ENCODE measurements around the gene SGSM2. TPM values are rescaled to one million over a fixed set of nuclear protein-coding genes. Genes with fewer than 3 reads are reported as not detected.

The SGSM2 gene
- total and polyA plus RNA-seq, 2 of the 13 experiments (the other 11 are each of a cell fraction or from before 2014, with no cell fraction given), result 30.4 to 51.3 TPM

DNA sequence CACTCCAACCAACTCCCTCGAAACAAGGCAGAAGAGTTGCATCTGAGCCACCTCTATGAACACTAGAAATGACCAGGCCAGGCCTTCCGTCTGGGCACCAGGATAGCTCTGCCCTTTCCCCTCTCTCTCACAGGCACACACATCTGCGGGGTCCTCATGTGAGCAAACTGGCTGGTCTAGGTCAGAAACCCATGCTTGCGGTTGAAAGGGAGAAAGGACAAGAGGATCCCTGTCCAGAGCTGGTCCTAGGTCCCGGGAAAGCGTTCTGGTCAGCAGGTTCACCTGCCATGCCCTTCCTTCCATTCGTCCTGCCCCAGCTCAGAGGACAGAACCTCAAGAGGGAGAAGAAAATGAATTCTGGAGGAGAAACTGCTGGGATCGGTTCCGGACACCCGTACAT is 60.9 kb downstream of the SGSM2 start:
- ChIA-PET CTCF (ENCODE audit: low intra/inter-chr PET ratio, low total read pairs) (interaction anchor here (0.6 kb wide), 1 partner anchor 533 kb away, joined by 3 read pairs; no protein-coding TSS in a partner anchor), POLR2A (interaction anchor here (1.6 to 3.0 kb wide), 6 partner anchors 13 to 403 kb away, joined by 4 to 19 read pairs (median 6); partner anchors contain the start of genes METTL16 and TSR1)
- DNase-seq (ENCODE audit: low spot score), result no peak
- FAIRE-seq, result no peak
- Histone ChIP-seq H3K27me3 (ENCODE audit: control insufficient read depth in 1 of 2, insufficient read depth in 2 of 2, low read length in 2 of 2) (no peaks in the 10 kb centered on the region; a peak in 2 of 5 replicates), H2AFZ (ENCODE audit: low read length) (no peak overlapping the region), H3K27ac (ENCODE audit: extremely low read length, insufficient read depth, low read length) (peak overlapping the region; percentile 100), H3K4me3 (replicated peaks in 1 of 3; ENCODE audit: insufficient read depth in 1 of 3, low read depth in 2 of 3, low read length in 3 of 3) (peak overlapping the region; percentile 59 to 87 (median 81)), H3K9me3 (ENCODE audit: low read length) (no peaks in the 10 kb centered on the region), H3K4me1 (ENCODE audit: insufficient read depth, low read length) (peaks cover 47% of the 10 kb centered on the region), H3K4me2 (ENCODE audit: low read depth, low read length) (peak overlapping the region; percentile 98), H3K79me2 (ENCODE audit: insufficient read depth, low read length) (peaks cover 31% of the 10 kb centered on the region), H4K20me1 (ENCODE audit: insufficient read depth, low read length) (peaks cover 27% of the 10 kb centered on the region), H3K36me3 (replicated peaks in 1 of 2; ENCODE audit: control insufficient read depth in 1 of 2, insufficient read depth in 2 of 2, low read length in 2 of 2) (no peaks in the 10 kb centered on the region), H3K9ac (ENCODE audit: insufficient read depth, low read depth, low read length) (peak overlapping the region; percentile 87)
- WGBS (ENCODE audit: low lambda C conversion rate), result 8% methylated on average over 7 of the region's 10 CpGs
- intact Hi-C loops (cut with micrococcal nuclease; ENCODE audit: unreplicated experiment), result no loop called here
- no peak for ATAC-seq
- in situ Hi-C loops (cut with HindIII; ENCODE audit: extremely low pct_ligation_motif_present, low pct_unique_long_range_greater_than_20kb), result no loop called here
- no TSS peak for BruUV-seq (replicated peaks)
- TF ChIP-seq ARHGAP35 (CRISPR knock-in tag; IDR thresholded peaks at IDR 0.05; ENCODE audit: borderline replicate concordance) (no peak), KAT7 (CRISPR knock-in tag; IDR thresholded peaks at IDR 0.05; ENCODE audit: borderline replicate concordance) (no peak), MZF1 (CRISPR knock-in tag; IDR thresholded peaks at IDR 0.05; ENCODE audit: borderline replicate concordance) (no peak), SIX4 (CRISPR knock-in tag; IDR thresholded peaks at IDR 0.05) (no peak), NCOA2 (CRISPR knock-in tag; IDR thresholded peaks at IDR 0.05) (0 out of 2 replicates have a peak, but pooled peaks have one; percentile 16), RBM22 (optimal IDR thresholded peaks at IDR 0.05; ENCODE audit: low read length) (peak; percentile 16), ZNF230 (CRISPR knock-in tag; IDR thresholded peaks at IDR 0.05) (0 out of 2 replicates have a peak, but pooled peaks have one; percentile 32), ZNF326 (CRISPR knock-in tag; IDR thresholded peaks at IDR 0.05; ENCODE audit: borderline replicate concordance) (no peak), SMAD1 (CRISPR knock-in tag; IDR thresholded peaks at IDR 0.05; ENCODE audit: borderline replicate concordance, low read depth) (0 out of 2 replicates have a peak, but pooled peaks have one; percentile 13), ZNF773 (CRISPR knock-in tag; IDR thresholded peaks at IDR 0.05; ENCODE audit: borderline replicate concordance) (no peak), TAF1 (CRISPR knock-in tag; IDR thresholded peaks at IDR 0.05) (0 out of 2 replicates have a peak, but pooled peaks have one; percentile 10), ZNF354B (CRISPR knock-in tag; IDR thresholded peaks at IDR 0.05) (0 out of 2 replicates have a peak, but pooled peaks have one; percentile 38), RXRA (CRISPR knock-in tag; IDR thresholded peaks at IDR 0.05) (0 out of 2 replicates have a peak, but pooled peaks have one; percentile 2), ZNF367 (CRISPR knock-in tag; IDR thresholded peaks at IDR 0.05; ENCODE audit: borderline replicate concordance) (no peak), ZNF562 (CRISPR knock-in tag; IDR thresholded peaks at IDR 0.05; ENCODE audit: borderline replicate concordance) (no peak), SALL1 (CRISPR knock-in tag; IDR thresholded peaks at IDR 0.05) (0 out of 2 replicates have a peak, but pooled peaks have one; percentile 34)
- TF ChIP-seq, protein P1, sequence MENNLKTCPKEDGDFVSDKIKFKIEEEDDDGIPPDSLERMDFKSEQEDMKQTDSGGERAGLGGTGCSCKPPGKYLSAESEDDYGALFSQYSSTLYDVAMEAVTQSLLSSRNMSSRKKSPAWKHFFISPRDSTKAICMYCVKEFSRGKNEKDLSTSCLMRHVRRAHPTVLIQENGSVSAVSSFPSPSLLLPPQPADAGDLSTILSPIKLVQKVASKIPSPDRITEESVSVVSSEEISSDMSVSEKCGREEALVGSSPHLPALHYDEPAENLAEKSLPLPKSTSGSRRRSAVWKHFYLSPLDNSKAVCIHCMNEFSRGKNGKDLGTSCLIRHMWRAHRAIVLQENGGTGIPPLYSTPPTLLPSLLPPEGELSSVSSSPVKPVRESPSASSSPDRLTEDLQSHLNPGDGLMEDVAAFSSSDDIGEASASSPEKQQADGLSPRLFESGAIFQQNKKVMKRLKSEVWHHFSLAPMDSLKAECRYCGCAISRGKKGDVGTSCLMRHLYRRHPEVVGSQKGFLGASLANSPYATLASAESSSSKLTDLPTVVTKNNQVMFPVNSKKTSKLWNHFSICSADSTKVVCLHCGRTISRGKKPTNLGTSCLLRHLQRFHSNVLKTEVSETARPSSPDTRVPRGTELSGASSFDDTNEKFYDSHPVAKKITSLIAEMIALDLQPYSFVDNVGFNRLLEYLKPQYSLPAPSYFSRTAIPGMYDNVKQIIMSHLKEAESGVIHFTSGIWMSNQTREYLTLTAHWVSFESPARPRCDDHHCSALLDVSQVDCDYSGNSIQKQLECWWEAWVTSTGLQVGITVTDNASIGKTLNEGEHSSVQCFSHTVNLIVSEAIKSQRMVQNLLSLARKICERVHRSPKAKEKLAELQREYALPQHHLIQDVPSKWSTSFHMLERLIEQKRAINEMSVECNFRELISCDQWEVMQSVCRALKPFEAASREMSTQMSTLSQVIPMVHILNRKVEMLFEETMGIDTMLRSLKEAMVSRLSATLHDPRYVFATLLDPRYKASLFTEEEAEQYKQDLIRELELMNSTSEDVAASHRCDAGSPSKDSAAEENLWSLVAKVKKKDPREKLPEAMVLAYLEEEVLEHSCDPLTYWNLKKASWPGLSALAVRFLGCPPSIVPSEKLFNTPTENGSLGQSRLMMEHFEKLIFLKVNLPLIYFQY (CRISPR knock-in tag; IDR thresholded peaks at IDR 0.05; ENCODE audit: borderline replicate concordance), result no peak
- TF ChIP-seq, protein P2, sequence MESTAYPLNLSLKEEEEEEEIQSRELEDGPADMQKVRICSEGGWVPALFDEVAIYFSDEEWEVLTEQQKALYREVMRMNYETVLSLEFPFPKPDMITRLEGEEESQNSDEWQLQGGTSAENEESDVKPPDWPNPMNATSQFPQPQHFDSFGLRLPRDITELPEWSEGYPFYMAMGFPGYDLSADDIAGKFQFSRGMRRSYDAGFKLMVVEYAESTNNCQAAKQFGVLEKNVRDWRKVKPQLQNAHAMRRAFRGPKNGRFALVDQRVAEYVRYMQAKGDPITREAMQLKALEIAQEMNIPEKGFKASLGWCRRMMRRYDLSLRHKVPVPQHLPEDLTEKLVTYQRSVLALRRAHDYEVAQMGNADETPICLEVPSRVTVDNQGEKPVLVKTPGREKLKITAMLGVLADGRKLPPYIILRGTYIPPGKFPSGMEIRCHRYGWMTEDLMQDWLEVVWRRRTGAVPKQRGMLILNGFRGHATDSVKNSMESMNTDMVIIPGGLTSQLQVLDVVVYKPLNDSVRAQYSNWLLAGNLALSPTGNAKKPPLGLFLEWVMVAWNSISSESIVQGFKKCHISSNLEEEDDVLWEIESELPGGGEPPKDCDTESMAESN (CRISPR knock-in tag; conservative IDR thresholded peaks at IDR 0.05), result 0 out of 2 replicates have a peak, but pooled peaks have one; percentile 23

All from HepG2 (cell line).